ENCODE data around the gene PURB. TPM values are rescaled to one million over a fixed set of nuclear protein-coding genes. Genes with fewer than 3 reads are reported as not detected.
"Not testable (repeated sequence)": the region's sequence is repeated elsewhere in the genome, so short reads cannot be mapped to it uniquely, and the experiment has no call there.

The PURB gene
- total RNA-seq, 1 experiment from 2014 or later = 21.3 TPM

DNA sequence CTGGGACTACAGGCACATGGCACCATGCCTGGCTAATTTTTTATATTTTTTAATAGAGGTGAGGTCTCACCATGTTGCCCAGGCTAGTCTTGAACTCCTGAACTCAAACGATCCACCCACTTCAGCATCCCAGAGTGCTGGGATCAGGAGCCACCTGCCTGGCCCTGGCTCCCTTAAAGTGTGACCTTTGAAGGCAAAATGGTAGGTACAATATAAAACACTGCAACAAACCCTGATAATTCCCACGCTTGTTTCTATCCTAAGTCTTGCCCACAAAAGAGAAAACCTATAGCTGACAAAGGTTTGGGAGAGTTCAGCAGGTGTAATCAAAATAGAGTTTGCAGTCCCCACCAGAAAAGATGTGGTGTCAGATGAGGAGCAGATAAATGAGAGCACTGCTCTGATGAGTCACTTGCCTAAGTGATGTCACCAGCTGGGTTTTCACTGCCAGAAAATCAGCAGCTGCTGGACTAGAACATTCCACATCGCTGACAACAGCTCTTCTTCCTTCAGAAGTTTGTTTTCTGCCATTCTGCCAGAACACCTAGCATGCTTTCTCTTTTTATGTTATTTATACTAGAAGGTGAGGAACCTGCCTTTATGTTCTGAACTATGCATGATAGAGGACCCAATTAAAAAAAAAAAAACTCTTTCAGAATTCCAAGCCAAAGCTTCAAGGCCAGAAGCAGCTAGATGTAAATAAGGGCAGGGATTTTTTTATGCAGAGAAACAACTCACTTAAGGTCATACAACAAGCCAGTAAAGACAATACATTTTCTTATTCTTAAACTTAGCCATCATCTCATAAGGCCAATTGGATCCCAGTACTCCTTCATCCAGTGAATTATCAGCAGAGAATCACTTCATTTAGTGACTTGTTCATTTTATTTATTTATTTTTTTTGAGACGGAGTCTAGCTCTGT lies 18.0 kb downstream of the PURB start:
- intact Hi-C loops (cut with micrococcal nuclease) = no loop called here
- CTCF ChIA-PET = interaction anchor here (0.6 to 2.8 kb wide), 11 partner anchors 9 to 916 kb away, joined by 3 to 16 read pairs (median 4); no protein-coding TSS in a partner anchor
- TF ChIP-seq, protein P1, sequence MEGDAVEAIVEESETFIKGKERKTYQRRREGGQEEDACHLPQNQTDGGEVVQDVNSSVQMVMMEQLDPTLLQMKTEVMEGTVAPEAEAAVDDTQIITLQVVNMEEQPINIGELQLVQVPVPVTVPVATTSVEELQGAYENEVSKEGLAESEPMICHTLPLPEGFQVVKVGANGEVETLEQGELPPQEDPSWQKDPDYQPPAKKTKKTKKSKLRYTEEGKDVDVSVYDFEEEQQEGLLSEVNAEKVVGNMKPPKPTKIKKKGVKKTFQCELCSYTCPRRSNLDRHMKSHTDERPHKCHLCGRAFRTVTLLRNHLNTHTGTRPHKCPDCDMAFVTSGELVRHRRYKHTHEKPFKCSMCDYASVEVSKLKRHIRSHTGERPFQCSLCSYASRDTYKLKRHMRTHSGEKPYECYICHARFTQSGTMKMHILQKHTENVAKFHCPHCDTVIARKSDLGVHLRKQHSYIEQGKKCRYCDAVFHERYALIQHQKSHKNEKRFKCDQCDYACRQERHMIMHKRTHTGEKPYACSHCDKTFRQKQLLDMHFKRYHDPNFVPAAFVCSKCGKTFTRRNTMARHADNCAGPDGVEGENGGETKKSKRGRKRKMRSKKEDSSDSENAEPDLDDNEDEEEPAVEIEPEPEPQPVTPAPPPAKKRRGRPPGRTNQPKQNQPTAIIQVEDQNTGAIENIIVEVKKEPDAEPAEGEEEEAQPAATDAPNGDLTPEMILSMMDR (IDR thresholded peaks at IDR 0.05; ENCODE audit: unreplicated experiment) = no peak

DNA sequence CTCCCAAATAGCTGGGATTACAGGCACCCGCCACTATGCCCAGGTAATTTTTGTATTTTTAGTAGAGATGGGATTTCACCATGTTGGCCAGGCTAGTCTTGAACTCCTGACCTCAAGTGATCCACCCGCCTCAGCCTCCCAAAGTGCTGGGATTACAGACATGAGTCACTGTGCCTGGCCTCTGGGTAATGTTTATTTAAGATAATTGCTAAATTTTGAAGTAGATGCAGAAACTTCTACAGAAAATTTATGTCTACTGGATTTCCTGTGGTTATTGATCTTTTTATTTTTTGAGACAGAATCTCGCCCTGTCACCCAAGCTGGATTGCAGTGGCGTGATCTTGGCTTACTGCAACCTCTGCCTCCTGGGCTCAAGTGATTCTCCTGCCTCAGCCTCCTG lies 23.4 kb downstream of the PURB start:
- H3K36me3 Mint-ChIP-seq (ENCODE audit: insufficient read depth, unreplicated experiment); H3K9me3 Mint-ChIP-seq (ENCODE audit: unreplicated experiment); H3K27ac Mint-ChIP-seq (ENCODE audit: low read depth, unreplicated experiment); DNase-seq (ENCODE audit: unreplicated experiment); H3K4me1 Mint-ChIP-seq (ENCODE audit: insufficient read depth, unreplicated experiment); intact Hi-C loops (cut with micrococcal nuclease); H3K27me3 Mint-ChIP-seq (ENCODE audit: insufficient read depth, unreplicated experiment); H3K4me3 Mint-ChIP-seq (ENCODE audit: unreplicated experiment); BruUV-seq (replicated peaks): not testable (repeated sequence)
- ChIA-PET CTCF (interaction anchor here (0.8 to 0.9 kb wide), 3 partner anchors 13 to 378 kb away, joined by 3 to 7 read pairs (median 4); no protein-coding TSS in a partner anchor), POLR2A (interaction anchor here (0.7 to 2.5 kb wide), 3 partner anchors 23 to 1332 kb away, joined by 3 to 8 read pairs (median 4); no protein-coding TSS in a partner anchor)

More for the DNA sequence above, 18.0 kb downstream of the PURB start:
- no peaks in the 10 kb centered on the region for H3K27me3 Mint-ChIP-seq (ENCODE audit: insufficient read depth, unreplicated experiment)
- peaks cover 4% of the 10 kb centered on the region for H3K36me3 Mint-ChIP-seq (ENCODE audit: insufficient read depth, unreplicated experiment)
- DNase-seq (ENCODE audit: unreplicated experiment) = peak; percentile 76
- BruUV-seq (replicated peaks) = no TSS peak
- H3K27ac Mint-ChIP-seq (ENCODE audit: low read depth, unreplicated experiment) = peak overlapping the region; percentile 73
- peaks cover 6% of the 10 kb centered on the region for H3K4me1 Mint-ChIP-seq (ENCODE audit: insufficient read depth, unreplicated experiment)
- no peaks in the 10 kb centered on the region for H3K9me3 Mint-ChIP-seq (ENCODE audit: unreplicated experiment)
- H3K4me3 Mint-ChIP-seq (ENCODE audit: unreplicated experiment) = no peak overlapping the region
- POLR2A ChIA-PET = interaction anchor here (0.6 to 3.9 kb wide), 20 partner anchors 10 to 286 kb away, joined by 3 to 31 read pairs (median 3); partner anchors contain the start of genes H2AZ2, OGDH and PURB

DNA sequence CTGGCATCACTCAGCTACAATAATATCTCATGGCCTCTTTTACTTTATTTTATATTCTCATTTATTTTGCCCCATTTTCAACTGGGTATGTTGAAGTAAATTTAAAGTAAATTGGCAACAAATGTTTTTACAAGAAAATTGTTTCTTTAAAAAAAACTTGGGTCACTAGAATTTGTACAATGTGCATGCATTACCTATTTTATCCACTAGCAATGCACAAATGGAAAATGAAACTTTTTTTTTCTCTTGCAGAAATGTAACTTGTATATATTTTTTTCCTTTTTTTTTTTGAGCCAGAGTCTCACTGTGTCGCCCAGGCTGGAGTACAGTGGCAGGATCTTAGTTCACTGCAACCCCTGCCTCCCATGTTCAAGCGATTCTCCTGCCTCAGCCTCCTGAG lies 27.2 kb downstream of the PURB start:
- no TSS peak for BruUV-seq (replicated peaks)
- no peaks in the 10 kb centered on the region for H3K27me3 Mint-ChIP-seq (ENCODE audit: insufficient read depth, unreplicated experiment)
- POLR2A ChIA-PET = interaction anchor here (1.1 to 3.2 kb wide), 6 partner anchors 9 to 253 kb away, joined by 3 to 14 read pairs (median 10); partner anchors contain the start of genes H2AZ2, PURB and TBRG4
- no peaks in the 10 kb centered on the region for H3K9me3 Mint-ChIP-seq (ENCODE audit: unreplicated experiment)
- no peak for DNase-seq (ENCODE audit: unreplicated experiment)
- H3K36me3 Mint-ChIP-seq (ENCODE audit: insufficient read depth, unreplicated experiment) = no peaks in the 10 kb centered on the region
- intact Hi-C loops (cut with micrococcal nuclease) = no loop called here
- no peaks in the 10 kb centered on the region for H3K4me1 Mint-ChIP-seq (ENCODE audit: insufficient read depth, unreplicated experiment)
- TF ChIP-seq, protein P1 (IDR thresholded peaks at IDR 0.05; ENCODE audit: unreplicated experiment) = no peak
- H3K27ac Mint-ChIP-seq (ENCODE audit: low read depth, unreplicated experiment) = no peak overlapping the region
- no peak overlapping the region for H3K4me3 Mint-ChIP-seq (ENCODE audit: unreplicated experiment)
- CTCF ChIA-PET = interaction anchor here (0.7 to 5.0 kb wide), 16 partner anchors 9 to 278 kb away, joined by 3 to 27 read pairs (median 6); partner anchors contain the start of gene H2AZ2

DNA sequence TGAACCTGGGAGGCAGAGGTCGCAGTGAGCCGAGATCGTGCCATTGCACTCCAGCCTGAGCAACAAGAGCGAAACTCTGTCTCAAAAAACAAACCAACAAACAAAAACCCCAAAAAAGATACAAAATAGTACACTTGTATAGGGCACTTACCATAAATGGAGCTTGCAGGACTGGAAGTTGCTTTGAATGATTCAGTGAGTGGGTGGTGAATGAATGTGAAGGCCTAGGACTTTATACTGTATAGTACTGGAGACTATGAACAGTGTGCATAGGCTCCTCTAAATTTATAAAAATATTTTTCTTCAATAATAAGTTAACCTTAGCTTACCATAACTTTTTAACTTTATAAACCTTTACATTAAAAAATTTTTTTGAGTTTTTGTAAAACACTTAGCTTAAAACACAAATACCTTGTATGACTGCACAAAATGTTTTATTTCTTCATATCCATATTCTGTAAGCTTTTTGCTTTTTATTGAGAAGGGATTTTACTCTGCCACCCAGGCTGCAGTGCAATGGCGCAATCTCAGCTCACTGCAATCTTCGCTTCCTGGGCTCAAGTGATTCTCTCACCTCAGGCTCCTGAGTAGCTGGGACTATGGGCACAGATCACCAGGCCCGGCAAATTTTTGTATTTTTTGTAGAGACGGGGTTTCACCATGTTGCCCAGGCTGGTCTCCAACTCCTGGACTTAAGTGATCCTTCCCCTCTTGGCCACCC lies 30.5 kb downstream of the PURB start:
- Mint-ChIP-seq H3K27ac (ENCODE audit: low read depth, unreplicated experiment) (no peak overlapping the region), H3K36me3 (ENCODE audit: insufficient read depth, unreplicated experiment) (no peaks in the 10 kb centered on the region), H3K4me1 (ENCODE audit: insufficient read depth, unreplicated experiment) (no peaks in the 10 kb centered on the region), H3K9me3 (ENCODE audit: unreplicated experiment) (no peaks in the 10 kb centered on the region), H3K27me3 (ENCODE audit: insufficient read depth, unreplicated experiment) (no peaks in the 10 kb centered on the region), H3K4me3 (ENCODE audit: unreplicated experiment) (no peak overlapping the region)
- no TSS peak for BruUV-seq (replicated peaks)
- TF ChIP-seq, protein P1 (IDR thresholded peaks at IDR 0.05; ENCODE audit: unreplicated experiment) = no peak
- ChIA-PET POLR2A (interaction anchor here (0.6 to 3.8 kb wide), 11 partner anchors 10 to 282 kb away, joined by 3 to 29 read pairs (median 4); partner anchors contain the start of genes DDX56, PURB and TBRG4), CTCF (interaction anchor here (0.6 to 5.0 kb wide), 17 partner anchors 9 to 1140 kb away, joined by 3 to 50 read pairs (median 3); no protein-coding TSS in a partner anchor)
- intact Hi-C loops (cut with micrococcal nuclease) = no loop called here
- no peak for DNase-seq (ENCODE audit: unreplicated experiment)
